Tibial nerve (tissue), 3 donors: Measurements from ENCODE around the gene SORCS2.

Experiments used
- CTCF ChIP-seq, 5 experiments: fragments of 200-600 bp in 3 of 5; fragments of 450-650 bp in 2 of 5; sonication (generic) in 3 of 5; IDR thresholded peaks; one replicate each; pipeline ENCODE4 v1.5.1; 2016 to 2019; ENCODE audit warnings: antibody characterized with exemption in 5 of 5, mild to moderate bottlenecking in 3 of 5, moderate library complexity in 2 of 5
- POLR2A ChIP-seq, 2 donors: fragments of 450-650 bp; IDR thresholded peaks; one replicate each; pipeline ENCODE4 v1.6.1; 2017; ENCODE audit warnings: antibody characterized with exemption in 2 of 2, mild to moderate bottlenecking in 2 of 2, moderate library complexity in 2 of 2

GRCh38 chr4:7343081-7343655 is 150.8 kb downstream of the SORCS2 start:
- TF ChIP-seq CTCF (IDR thresholded peaks at IDR 0.05) (no peak), POLR2A (IDR thresholded peaks at IDR 0.05) (no peak)
